Osteoblast (primary cell): ENCODE data around the gene ALDH1A2. TPM values are rescaled to one million over a fixed set of nuclear protein-coding genes. Genes with fewer than 3 reads are reported as not detected.

Experiments used
- DNase-seq: peaks from one replicate; pipeline ENCODE4 v3.0.0; 2011; ENCODE audit warnings: low spot score, mixed read lengths; ENCODE audit not compliant: insufficient read length; ENCODE audit errors: missing footprints
- H2AFZ ChIP-seq: 2 replicates; pipeline ENCODE4 v1.6.0; 2011; ENCODE audit warnings: mild to moderate bottlenecking, low read length
- H3K27ac ChIP-seq: 2 replicates; pipeline ENCODE4 v1.5.1; 2011; ENCODE audit warnings: mild to moderate bottlenecking, low read depth, low read length, moderate library complexity
- H3K27me3 ChIP-seq: 2 replicates; pipeline ENCODE4 v1.6.0; 2012; ENCODE audit warnings: mild to moderate bottlenecking, control low read depth, inconsistent platforms, low read length, moderate library complexity; ENCODE audit not compliant: insufficient read depth
- H3K36me3 ChIP-seq: 2 replicates; pipeline ENCODE4 v1.5.1; 2011; ENCODE audit warnings: mild to moderate bottlenecking, low read length, control low read depth, moderate library complexity; ENCODE audit not compliant: insufficient read depth
- H3K4me1 ChIP-seq: 2 replicates; pipeline ENCODE4 v1.5.1; 2011; ENCODE audit warnings: mild to moderate bottlenecking, low read length, control low read depth, moderate library complexity; ENCODE audit not compliant: insufficient read depth
- H3K4me2 ChIP-seq: 2 replicates; pipeline ENCODE4 v1.6.0; 2011; ENCODE audit warnings: mild to moderate bottlenecking, low read length; ENCODE audit not compliant: insufficient read depth
- H3K4me3 ChIP-seq: fragments of 200-600 bp; sonication (generic); 3 replicates; pipeline ENCODE4 v1.5.1; 2012; ENCODE audit warnings: mild to moderate bottlenecking, low read length, inconsistent platforms; ENCODE audit not compliant: insufficient read depth
- H3K79me2 ChIP-seq: 2 replicates; pipeline ENCODE4 v1.6.0; 2012; ENCODE audit warnings: mild to moderate bottlenecking, low read length, control low read depth, inconsistent platforms; ENCODE audit not compliant: insufficient read depth
- H3K9me3 ChIP-seq: 2 replicates; pipeline ENCODE4 v1.5.1; 2011; ENCODE audit warnings: low read depth, low read length, control low read depth
- H4K20me1 ChIP-seq: 2 replicates; pipeline ENCODE4 v1.6.0; 2012; ENCODE audit warnings: mild to moderate bottlenecking, low read length, control low read depth; ENCODE audit not compliant: insufficient read depth
- CTCF ChIP-seq: IDR thresholded peaks from 2 replicates; pipeline ENCODE4 v1.5.1; 2011; ENCODE audit warnings: mild to moderate bottlenecking, low read depth, low read length, moderate library complexity; ENCODE audit errors: extremely low read depth
- total RNA-seq: library from RNA; depleted of rRNA; stranded (reverse); fragments of >200 nt; gene quantifications from 2 replicates; pipeline ENCODE4 v1.2.3, GENCODE V29; 2012

ALDH1A2 gene
- total RNA-seq, 1 donor, result 1.1 TPM

DNA sequence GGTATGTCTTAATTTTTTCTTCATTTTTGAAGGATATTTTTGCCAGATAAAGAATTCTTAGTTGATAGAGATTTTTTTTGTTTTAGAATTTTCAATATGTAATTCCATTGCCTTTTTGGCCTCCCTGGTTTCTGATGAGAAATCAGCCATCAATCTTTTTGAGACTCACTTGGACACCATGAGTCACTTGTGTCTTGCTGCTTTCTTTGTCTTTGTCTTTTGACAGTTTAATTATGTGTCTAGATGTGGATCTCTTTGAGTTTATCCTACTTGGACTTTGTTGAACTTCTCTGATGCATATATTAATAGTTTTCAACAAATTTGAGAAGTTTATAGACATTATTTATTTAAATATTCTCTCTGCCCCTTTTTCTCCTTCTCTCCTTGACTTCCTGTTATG, 38.0 kb upstream of the ALDH1A2 start:
- no peak overlapping the region for H2AFZ ChIP-seq
- DNase-seq, result no peak
- H4K20me1 ChIP-seq, result no peaks in the 10 kb centered on the region
- no peak for TF ChIP-seq CTCF
- no peak overlapping the region for H3K4me2 ChIP-seq
- H3K79me2 ChIP-seq, result no peaks in the 10 kb centered on the region
- H3K4me1 ChIP-seq, result no peaks in the 10 kb centered on the region
- no peak overlapping the region for H3K27ac ChIP-seq
- H3K27me3 ChIP-seq, result peaks cover 18% of the 10 kb centered on the region
- no peaks in the 10 kb centered on the region for H3K9me3 ChIP-seq
- no peaks in the 10 kb centered on the region for H3K36me3 ChIP-seq
- no peak overlapping the region for H3K4me3 ChIP-seq

DNA sequence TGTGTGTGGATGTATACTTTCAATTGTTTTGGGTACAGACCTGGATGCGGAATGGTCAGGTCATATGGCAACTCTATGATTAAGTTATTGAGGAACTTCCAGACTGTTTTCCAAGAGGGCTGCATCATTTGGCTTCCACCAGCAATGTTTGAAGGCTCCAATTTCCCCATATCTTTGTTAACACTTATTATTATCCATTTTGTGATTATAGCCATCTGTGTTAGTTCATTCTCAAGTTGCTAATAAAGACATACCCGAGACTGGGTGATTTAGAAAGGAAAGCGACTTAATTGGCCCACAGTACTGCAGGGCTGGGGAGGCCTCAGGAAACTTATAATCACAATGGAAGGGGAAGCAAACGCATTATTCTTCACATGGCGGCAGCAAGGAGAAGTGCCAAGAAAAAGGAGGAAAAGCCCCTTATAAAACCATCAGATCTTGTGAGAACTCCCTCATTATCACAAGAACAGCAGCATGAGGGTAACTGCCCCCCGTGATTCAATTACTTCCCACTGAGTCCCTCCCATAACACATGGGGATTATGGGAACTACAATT, 31.1 kb upstream of the ALDH1A2 start:
- Histone ChIP-seq H3K4me2 (no peak overlapping the region), H3K4me3 (no peak overlapping the region), H3K27ac (no peak overlapping the region), H3K36me3 (no peaks in the 10 kb centered on the region), H2AFZ (no peak overlapping the region), H3K79me2 (no peaks in the 10 kb centered on the region), H3K4me1 (no peaks in the 10 kb centered on the region), H3K27me3 (peaks cover 14% of the 10 kb centered on the region), H4K20me1 (no peaks in the 10 kb centered on the region), H3K9me3 (no peaks in the 10 kb centered on the region)
- DNase-seq, result no peak
- TF ChIP-seq CTCF, result no peak

- Histone ChIP-seq H3K4me3 (no peak overlapping the region), H3K4me1 (no peaks in the 10 kb centered on the region), H3K9me3 (no peaks in the 10 kb centered on the region), H3K79me2 (no peaks in the 10 kb centered on the region), H3K4me2 (no peak overlapping the region), H3K27me3 (peaks cover 7% of the 10 kb centered on the region), H3K27ac (no peak overlapping the region), H4K20me1 (no peaks in the 10 kb centered on the region), H3K36me3 (no peaks in the 10 kb centered on the region), H2AFZ (no peak overlapping the region)
- no peak for DNase-seq
- TF ChIP-seq CTCF, result no peak
These were observed 29.9 kb upstream of the ALDH1A2 start for GRCh38 chr15:58095415-58095814.

GRCh38 chr15:58087871-58088270, 22.4 kb upstream of the ALDH1A2 start:
- TF ChIP-seq CTCF, result no peak

More at GRCh38 chr15:58087871-58088270, 22.4 kb upstream of the ALDH1A2 start:
- peaks cover 19% of the 10 kb centered on the region for H3K27me3 ChIP-seq
- no peak overlapping the region for H3K4me3 ChIP-seq
- no peak overlapping the region for H3K27ac ChIP-seq
- H3K4me1 ChIP-seq, result peaks cover 5% of the 10 kb centered on the region
- no peak overlapping the region for H2AFZ ChIP-seq
- DNase-seq, result no peak
- no peaks in the 10 kb centered on the region for H4K20me1 ChIP-seq
- no peaks in the 10 kb centered on the region for H3K9me3 ChIP-seq
- H3K36me3 ChIP-seq, result no peaks in the 10 kb centered on the region
- H3K4me2 ChIP-seq, result no peak overlapping the region
- H3K79me2 ChIP-seq, result no peaks in the 10 kb centered on the region
